GM20000 (cell line): Measurements from ENCODE around the gene MKKS.

Source experiments
- DNase-seq: peaks from one replicate; pipeline ENCODE4 v3.0.0; 2012; ENCODE audit warnings: low spot score
- TF ChIP-seq, protein P1 (sequence below): IDR thresholded peaks from 2 replicates; pipeline ENCODE4 v1.5.1; 2012; ENCODE audit warnings: mild to moderate bottlenecking, control low read depth; ENCODE audit errors: extremely low read depth, missing control alignments

Gene MKKS

DNA sequence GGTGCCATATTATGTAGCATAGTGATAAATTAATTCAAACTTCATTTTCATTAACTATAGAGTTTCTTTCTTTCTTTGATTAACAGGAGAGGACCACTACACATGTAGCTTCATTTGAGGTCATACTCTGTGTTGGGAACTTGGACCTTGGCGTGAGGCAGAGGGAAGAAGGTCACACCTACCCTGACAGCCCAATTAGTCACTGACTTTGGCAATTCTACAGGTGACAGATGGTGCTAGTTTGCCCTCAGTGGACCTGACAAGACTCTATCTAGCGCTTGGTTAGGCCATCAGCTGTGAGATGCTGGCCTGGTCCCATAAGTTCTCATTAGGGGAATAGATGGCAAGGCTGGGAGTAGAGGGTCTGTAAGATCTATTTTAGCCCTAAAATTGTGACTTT, 15.2 kb upstream of the MKKS start:
- DNase-seq = no peak
- TF ChIP-seq, protein P1, sequence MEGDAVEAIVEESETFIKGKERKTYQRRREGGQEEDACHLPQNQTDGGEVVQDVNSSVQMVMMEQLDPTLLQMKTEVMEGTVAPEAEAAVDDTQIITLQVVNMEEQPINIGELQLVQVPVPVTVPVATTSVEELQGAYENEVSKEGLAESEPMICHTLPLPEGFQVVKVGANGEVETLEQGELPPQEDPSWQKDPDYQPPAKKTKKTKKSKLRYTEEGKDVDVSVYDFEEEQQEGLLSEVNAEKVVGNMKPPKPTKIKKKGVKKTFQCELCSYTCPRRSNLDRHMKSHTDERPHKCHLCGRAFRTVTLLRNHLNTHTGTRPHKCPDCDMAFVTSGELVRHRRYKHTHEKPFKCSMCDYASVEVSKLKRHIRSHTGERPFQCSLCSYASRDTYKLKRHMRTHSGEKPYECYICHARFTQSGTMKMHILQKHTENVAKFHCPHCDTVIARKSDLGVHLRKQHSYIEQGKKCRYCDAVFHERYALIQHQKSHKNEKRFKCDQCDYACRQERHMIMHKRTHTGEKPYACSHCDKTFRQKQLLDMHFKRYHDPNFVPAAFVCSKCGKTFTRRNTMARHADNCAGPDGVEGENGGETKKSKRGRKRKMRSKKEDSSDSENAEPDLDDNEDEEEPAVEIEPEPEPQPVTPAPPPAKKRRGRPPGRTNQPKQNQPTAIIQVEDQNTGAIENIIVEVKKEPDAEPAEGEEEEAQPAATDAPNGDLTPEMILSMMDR = no peak

DNA sequence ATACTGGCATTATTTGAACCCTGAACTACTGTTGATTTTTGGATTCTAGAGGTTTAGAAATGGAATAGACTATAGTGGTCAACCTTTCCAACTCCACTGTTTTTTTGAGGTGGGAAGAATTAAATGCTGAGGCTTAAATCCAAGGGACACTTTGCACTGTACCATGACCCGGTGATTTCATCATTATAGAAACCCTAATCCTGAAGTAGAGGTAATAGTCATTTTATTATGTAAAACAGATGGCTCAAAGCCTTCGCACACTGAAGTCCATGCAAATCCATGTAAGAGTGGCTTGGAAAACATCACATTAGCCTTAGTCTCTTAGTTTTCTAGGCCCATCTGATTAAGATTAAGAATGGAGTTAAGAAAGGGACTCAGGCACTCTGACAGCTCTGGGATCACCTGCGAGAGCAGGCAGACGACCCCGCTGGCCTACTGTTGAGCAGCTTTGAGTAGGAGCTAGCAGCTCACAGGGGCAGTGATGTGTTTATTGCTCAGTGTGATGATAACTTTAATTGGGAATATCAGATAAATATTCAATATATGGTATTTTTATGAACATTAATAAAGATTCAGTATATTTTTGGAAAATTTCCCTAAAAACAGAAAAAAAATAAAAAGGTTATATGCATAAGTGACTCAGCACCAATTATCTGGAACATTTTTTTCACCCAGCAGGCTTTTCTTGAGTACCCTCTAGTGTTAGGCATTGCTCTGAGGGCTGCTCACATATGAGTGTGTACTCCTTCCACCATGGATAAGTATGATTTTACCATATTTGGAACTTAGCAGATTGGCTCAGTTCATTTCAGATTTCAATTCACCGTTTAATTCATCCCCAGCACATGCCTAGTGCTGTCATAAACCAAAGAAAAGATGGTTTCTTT, 14.5 kb upstream of the MKKS start:
- TF ChIP-seq, protein P1 = no peak
- DNase-seq = no peak

DNA sequence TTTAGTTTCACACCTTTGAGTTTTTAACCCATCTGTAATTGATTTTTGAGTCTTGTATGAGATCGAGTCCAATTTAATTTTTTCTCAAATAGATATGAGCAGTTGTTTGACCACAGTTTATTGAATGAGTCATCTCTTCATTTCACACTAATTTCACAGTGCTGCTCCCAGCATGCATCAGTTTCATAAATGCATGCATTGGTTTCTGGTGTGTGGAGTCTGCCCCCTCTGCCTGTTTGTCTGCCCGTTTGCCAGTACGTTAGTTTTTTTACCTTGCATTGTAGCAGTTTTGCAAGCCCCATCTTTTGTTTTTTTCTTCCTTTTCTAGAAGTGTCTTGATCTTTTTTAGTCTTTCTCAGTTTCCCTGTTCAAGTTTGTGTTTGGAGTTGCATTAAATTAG, 13.0 kb upstream of the MKKS start:
- DNase-seq = peak; percentile 70

DNA sequence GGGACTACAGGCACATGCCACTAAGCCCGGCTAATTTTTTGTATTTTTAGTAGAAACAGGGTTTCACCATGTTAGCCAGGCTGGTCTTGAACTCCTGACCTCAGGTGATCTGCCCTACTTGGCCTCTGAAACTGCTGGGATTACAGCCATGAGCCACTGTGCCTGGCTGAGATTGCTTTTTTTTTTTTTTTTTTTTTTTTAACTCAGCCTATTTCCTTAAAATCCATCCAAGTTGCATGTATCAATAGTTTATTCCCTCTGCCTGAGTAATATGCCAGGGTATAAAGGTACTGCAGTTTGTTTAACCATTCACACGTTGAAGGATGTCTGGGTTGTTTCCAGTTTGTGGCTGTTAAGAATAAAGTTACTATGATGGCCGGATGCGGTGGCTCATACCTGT, 11.7 kb upstream of the MKKS start:
- TF ChIP-seq, protein P1 = no peak
- DNase-seq = no peak

More for the DNA sequence above, 13.0 kb upstream of the MKKS start:
- TF ChIP-seq, protein P1 = no peak

DNA sequence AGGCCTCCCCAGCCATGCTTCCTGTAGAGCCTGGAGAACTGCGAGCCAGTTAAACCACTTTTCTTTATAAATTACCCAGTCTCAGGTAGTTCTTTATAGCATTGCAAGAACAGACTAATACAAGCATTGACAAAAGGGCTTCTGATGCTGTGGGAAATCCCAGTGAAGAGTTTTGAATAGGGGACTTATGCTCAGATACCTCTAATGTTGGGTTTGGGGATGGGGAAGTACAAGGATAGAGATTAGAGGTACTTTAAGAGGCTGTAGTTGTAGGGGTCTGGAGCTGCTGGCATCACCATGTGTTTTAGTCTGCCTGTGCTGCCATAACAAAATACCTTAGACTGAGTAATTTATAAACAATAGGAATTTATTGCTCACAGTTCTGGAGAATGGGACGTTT, 9.9 kb upstream of the MKKS start:
- no peak for DNase-seq
- TF ChIP-seq, protein P1 = no peak

DNA sequence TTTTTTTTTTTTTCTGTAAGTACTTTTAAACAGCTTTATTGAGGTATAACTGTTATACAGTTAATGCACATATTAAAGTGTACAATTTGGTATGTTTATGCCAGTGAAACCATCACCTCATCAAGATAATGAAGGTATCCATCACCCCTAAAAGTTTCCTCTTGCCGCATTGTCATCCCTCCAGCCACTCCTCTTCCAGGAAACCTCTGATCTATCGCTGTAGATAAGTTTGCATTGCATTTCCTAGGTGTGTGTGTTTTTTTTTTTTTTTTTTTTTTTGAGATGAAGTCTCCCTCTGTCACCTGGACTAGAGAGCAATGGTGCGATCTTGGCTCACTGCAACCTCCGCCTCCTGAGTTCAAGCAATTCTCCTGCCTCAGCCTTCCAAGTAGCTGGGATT, 4.2 kb upstream of the MKKS start:
- DNase-seq = no peak
- TF ChIP-seq, protein P1 = no peak

DNA sequence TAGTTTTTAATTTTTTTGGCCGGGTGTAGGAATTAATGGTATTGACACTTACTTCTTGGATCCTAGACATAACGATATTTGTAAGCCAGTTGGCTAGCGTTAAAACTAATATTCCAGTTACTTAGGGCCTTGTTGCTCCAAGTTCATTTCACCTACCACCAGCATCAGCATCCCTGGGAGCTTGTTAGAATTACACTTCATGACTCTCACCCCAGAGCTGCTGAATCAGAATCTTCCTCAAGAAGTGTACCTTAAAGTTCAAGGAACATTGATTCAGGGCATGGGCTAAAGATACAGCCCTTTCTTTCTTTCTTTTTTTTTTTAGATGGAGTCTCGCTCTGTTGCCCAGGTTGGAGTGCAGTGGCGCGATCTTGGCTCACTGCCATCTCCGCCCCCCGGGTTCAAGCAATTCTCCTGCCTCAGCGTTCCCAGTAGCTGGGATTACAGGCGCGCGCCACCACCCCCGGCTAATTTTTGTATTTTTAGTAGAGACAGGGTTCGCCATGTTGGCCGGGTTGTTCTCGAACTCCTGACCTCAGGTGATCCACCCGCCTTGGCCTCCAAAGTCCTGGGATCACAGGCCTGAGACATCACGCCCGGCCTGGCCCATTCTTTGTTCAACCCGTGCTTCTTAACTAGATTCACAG, 2.2 kb upstream of the MKKS start:
- TF ChIP-seq, protein P1 = no peak

More for the DNA sequence above, 2.2 kb upstream of the MKKS start:
- DNase-seq = no peak
